Measurements from ENCODE around the gene TEX19. TPM values are rescaled to one million over a fixed set of nuclear protein-coding genes. Genes with fewer than 3 reads are reported as not detected.

The TEX19 gene
- total RNA-seq, 2 donors from 2014 or later = not detected

DNA sequence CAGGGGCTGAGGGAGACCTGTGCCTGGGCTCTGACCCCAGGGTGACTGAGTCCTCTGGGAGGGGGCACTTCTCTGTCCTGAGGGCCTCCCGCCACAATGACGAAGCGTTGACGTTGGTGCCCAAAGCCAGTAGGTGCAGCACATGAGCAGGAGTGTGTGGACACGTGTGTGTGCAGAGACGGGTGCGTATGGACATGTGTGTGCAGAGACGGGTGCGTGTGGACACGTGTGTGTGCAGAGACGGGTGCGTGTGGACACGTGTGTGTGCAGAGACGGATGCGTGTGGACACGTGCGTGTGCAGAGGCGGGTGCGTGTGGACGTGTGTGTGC, 40.9 kb upstream of the TEX19 start:
- H3K36me3 Mint-ChIP-seq = no peaks in the 10 kb centered on the region
- no peak overlapping the region for H3K4me3 Mint-ChIP-seq
- no peak for ATAC-seq
- peaks cover 17 to 22% of the 10 kb centered on the region in 2 donors for H3K4me1 Mint-ChIP-seq (ENCODE audit: low read depth in 2 of 2)
- H3K9me3 Mint-ChIP-seq = no peaks in the 10 kb centered on the region
- H3K27ac Mint-ChIP-seq = no peak overlapping the region
- no peaks in the 10 kb centered on the region for H3K27me3 Mint-ChIP-seq
- no peak for DNase-seq (ENCODE audit: low spot score)

DNA sequence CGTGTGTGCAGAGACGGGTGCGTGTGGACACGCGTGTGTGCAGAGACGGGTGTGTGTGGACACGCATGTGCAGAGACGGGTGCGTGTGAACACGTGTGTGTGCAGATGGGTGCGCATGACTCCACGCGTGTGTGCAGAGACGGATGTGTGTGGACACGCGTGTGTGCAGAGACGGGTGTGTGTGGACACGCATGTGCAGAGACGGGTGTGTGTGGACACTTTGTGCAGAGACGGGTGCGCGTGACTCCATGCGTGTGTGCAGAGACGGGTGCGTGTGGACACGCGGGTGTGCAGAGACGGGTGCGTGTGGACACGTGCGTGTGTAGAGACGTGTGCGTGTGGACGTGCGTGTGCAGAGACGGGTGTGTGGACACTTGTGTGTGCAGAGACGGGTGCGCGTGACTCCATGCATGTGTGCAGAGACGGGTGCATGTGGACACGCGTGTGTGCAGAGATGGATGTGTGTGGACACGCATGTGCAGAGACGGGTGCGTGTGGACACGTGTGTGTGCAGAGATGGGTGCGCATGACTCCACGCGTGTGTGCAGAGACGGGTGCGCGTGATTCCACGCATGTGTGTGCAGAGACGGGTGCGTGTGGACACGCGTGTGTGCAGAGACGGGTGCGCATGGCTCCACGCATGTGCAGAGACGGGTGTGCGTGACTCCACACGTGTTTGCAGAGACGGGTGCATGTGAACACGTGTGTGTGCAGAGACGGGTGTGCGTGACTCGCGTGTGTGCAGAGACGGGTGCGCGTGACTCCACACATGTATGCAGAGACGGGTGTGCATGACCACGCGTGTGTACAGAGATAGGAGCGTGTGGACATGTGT, 40.1 kb upstream of the TEX19 start:
- ATAC-seq (no peak), DNase-seq (ENCODE audit: low spot score) (no peak)
- H3K27ac Mint-ChIP-seq = no peak overlapping the region
- H3K9me3 Mint-ChIP-seq = no peaks in the 10 kb centered on the region
- no peaks in the 10 kb centered on the region for H3K27me3 Mint-ChIP-seq
- no peak overlapping the region for H3K4me3 Mint-ChIP-seq
- no peaks in the 10 kb centered on the region for H3K36me3 Mint-ChIP-seq
- peaks cover 17 to 18% of the 10 kb centered on the region in 2 donors for H3K4me1 Mint-ChIP-seq (ENCODE audit: low read depth in 2 of 2)

DNA sequence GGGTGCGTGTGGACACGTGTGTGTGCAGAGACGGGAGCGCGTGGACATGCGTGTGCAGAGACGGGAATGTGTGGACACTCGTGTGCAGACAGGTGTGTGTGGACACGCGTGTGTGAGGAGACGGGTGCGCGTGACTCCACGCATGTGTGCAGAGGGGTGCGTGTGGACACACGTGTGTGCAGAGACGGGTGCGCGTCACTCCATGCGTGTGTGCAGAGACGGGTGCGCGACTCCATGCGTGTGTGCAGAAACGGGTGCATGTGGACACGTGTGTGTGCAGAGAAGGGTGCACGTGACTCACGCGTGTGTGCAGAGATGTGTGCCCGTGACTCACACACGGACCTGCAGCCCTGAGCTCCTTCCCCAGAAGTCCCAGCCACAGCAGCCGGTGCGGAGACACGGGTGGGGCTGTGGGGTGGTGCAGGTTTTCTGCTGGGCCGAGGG, 39.4 kb upstream of the TEX19 start:
- Mint-ChIP-seq H3K4me1 (ENCODE audit: low read depth in 2 of 2) (peaks cover 17 to 18% of the 10 kb centered on the region in 2 donors), H3K27me3 (no peaks in the 10 kb centered on the region), H3K4me3 (no peak overlapping the region), H3K27ac (no peak overlapping the region), H3K9me3 (no peaks in the 10 kb centered on the region), H3K36me3 (no peaks in the 10 kb centered on the region)
- DNase-seq (ENCODE audit: low spot score) (no peak), ATAC-seq (no peak)

DNA sequence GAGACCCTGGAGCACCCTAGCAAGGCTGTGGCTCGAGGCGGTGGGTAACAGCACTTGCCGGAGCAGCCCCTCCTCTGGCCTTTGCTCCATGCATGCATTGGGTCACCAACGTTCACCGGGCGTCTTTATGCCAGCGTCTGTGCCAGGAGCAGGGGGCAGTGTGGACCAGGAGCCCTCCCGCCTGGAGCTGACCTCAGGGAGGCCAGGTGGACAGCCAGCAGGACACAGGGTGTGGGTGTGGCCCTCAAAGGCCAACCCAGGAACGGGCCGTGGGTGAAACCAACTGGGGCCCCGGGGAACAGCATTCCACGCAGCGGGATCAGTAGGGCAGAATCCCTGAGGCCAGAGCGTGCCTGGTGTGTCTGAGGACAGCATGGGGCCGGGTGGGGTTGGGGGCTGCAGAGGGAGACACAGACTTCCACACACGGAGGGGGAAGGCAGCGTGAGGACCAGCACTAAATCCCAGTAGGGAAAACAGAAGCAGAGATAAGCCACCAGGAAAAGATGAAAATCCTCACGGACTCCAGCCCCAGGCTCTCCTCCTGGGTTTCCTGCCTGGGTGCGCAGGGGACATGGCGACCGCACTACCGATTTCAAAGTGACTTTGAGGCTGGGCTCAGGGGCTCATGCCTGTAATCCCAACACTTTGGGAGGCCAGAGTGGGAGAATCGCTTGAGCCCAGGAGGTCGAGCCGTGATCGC, 38.8 kb upstream of the TEX19 start:
- no peaks in the 10 kb centered on the region for H3K36me3 Mint-ChIP-seq
- H3K27ac Mint-ChIP-seq = no peak overlapping the region
- H3K4me1 Mint-ChIP-seq (ENCODE audit: low read depth in 2 of 2) = peaks cover 17 to 21% of the 10 kb centered on the region in 2 donors
- DNase-seq (ENCODE audit: low spot score) (no peak), ATAC-seq (no peak)
- H3K9me3 Mint-ChIP-seq = no peaks in the 10 kb centered on the region
- no peaks in the 10 kb centered on the region for H3K27me3 Mint-ChIP-seq
- H3K4me3 Mint-ChIP-seq = peak overlapping the region; percentile 41

DNA sequence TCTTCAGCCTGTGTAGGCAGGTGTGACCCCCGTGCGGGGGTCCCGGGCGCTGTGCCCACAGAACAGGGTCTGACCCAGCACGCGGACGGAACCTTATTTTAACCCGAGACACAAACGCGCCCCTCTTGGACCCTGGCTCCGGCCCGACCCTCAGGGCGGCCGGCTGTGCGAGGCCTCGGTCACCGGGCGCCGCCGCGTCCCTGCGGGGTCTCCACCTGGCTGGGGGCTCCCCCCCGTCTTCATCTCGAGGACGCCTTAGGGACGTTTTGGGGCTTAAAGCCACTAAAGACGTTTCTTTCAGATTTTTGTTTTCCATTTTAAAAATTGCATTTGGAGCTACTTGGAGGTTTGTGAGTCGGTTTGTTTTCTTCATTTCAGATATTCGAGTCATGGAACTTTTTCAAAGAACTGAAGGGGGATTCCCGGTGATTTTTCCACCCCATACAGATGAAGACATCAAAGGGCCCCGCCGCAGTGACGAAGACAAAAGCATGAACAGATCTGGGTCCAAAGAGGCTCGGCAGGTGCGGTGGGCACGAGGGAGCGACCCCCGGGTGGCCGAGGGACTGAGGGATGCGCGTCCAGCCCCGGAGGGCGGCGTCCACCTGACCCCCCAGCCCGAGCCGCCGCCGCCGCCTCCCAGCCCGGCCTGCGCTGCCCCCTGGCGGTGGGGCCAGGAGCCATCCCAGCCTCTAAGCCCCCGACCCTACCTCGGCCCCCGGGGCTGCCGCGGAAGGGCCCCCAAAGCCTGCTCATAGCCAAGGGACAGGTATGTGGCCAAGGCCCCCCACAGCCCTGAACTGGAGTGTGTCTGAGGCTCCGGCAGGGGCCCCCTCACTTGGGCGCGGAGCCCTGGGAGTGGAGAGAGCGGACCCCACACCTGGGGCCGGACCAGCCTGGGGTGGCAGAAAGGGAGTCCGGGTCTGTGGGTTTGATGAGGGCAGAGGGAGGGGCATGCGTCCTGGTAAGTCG, 37.8 kb upstream of the TEX19 start:
- Mint-ChIP-seq H3K4me3 (peak overlapping the region; percentile 74), H3K27me3 (no peaks in the 10 kb centered on the region), H3K27ac (no peak overlapping the region), H3K9me3 (no peaks in the 10 kb centered on the region), H3K4me1 (ENCODE audit: low read depth in 2 of 2) (peaks cover 10 to 13% of the 10 kb centered on the region in 2 donors), H3K36me3 (no peaks in the 10 kb centered on the region)
- DNase-seq (ENCODE audit: low spot score) (no peak), ATAC-seq (peak; percentile 66 to 78)

DNA sequence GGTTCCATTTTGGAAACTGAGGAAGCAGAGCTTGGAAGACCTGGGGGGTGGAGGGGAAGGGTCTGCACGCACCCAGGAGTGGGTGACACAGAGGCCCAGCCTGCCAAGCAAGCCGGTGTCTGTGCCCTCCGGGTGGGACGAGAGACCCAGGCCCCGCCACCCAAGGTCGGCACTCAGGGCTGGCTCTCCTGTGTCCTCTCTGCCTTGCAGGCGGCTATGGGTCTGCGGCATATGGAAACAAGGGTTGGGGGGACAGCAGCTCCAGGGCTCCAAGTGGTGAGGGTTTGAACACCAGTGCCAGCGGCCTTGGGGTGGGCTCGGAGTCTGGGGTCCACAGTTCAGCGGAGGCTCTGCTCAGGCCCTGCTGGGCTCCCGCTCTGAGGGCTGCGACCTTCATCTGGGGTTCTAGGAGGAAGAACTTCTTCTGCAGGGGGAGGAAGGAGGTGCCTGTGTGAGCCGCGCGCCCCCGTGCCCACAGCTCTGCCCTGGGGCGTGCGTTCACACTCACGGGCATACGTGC, 37.0 kb upstream of the TEX19 start:
- H3K27ac Mint-ChIP-seq = peak overlapping the region in 1 of 2 donors; percentile 29
- peaks cover 9 to 10% of the 10 kb centered on the region in 2 donors for H3K4me1 Mint-ChIP-seq (ENCODE audit: low read depth in 2 of 2)
- H3K9me3 Mint-ChIP-seq = no peaks in the 10 kb centered on the region
- no peak for ATAC-seq
- no peaks in the 10 kb centered on the region for H3K27me3 Mint-ChIP-seq
- DNase-seq (ENCODE audit: low spot score) = no peak
- no peaks in the 10 kb centered on the region for H3K36me3 Mint-ChIP-seq
- no peak overlapping the region for H3K4me3 Mint-ChIP-seq

DNA sequence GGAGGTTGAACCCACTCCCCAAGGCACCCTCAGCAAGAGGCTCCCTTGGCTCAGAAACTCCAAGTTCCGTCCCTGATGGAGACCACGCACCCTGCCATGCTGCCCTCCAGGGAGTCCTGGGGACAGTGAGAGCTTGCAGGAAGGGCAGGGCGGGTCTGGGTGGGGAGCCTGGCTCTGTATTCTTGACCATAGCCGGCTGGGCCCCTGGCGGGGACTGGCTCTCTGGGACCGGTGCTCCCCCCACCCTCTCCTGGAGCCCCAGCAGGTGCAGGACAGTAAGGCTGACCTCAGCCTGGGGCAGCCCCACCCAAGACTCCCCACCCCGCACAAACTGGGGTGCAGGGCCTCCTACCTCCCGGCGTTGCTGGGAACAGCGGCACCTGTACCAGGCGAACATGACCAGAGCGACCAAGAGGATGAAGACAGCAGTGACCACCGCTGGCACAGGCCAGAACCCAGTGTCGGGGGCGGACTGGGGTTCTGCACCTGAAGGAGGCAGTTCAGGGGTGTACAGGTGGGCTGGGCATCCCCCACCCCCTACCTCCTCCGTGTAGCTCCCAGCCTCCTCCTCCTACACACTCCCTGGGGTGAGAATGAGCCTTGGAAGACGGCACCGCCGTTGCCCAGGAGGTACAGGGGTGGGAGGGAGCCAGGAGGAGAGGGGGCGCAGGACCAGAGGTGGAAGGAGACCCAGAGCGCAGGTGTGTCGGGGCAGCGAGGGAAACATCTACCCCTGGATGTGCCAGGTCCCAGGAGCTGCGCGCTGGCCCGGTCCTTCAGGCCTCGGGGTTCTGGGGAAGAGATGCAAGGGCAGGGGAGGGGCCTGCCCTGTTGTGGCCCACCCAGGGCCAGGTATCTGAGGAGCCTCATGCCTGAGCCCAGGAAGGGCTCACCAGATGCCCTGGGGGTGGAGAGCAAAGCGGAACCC, 36.3 kb upstream of the TEX19 start:
- Mint-ChIP-seq H3K4me3 (no peak overlapping the region), H3K4me1 (ENCODE audit: low read depth in 2 of 2) (peaks cover 5 to 6% of the 10 kb centered on the region in 2 donors), H3K36me3 (no peaks in the 10 kb centered on the region), H3K27ac (peak overlapping the region in 1 of 2 donors; percentile 29), H3K9me3 (no peaks in the 10 kb centered on the region), H3K27me3 (no peaks in the 10 kb centered on the region)
- DNase-seq (ENCODE audit: low spot score) (no peak), ATAC-seq (no peak)

DNA sequence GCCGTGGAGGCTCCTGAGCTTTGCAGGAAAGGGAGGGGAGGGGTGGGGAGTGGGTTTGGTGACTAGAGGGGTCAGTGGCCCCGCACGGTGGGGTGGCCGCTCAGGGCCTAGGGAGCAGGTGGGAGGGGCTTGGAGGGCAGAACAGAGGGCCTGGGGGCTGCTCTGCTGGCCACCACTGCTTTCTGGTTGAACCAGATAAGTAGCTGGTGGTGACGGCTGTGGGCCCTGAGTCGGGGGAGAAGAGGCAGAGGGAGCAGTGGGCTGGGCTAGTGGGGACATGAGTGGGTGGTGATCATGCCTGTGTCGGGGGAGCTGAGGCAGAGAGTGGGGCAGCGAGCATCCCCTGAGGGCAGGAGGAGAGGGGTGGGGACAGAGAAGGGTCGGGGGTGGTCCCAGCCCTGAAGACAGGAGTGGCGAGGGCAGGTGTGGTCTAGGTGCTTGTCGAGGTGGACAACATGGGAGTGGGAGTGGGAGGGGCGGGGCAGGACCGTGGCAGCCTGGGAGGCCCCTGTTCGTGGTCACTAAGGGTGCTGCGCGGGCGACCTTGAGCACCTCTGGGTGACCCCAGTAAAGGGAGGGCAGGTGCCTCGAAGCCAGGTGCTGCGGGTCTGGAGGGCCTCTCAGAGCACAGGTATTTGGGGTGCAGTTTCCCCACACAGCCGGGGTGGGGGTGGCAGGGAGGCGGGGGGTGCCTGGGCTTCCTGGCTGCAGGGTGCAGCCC, 35.4 kb upstream of the TEX19 start:
- H3K27ac Mint-ChIP-seq = no peak overlapping the region
- no peak for ATAC-seq

DNA sequence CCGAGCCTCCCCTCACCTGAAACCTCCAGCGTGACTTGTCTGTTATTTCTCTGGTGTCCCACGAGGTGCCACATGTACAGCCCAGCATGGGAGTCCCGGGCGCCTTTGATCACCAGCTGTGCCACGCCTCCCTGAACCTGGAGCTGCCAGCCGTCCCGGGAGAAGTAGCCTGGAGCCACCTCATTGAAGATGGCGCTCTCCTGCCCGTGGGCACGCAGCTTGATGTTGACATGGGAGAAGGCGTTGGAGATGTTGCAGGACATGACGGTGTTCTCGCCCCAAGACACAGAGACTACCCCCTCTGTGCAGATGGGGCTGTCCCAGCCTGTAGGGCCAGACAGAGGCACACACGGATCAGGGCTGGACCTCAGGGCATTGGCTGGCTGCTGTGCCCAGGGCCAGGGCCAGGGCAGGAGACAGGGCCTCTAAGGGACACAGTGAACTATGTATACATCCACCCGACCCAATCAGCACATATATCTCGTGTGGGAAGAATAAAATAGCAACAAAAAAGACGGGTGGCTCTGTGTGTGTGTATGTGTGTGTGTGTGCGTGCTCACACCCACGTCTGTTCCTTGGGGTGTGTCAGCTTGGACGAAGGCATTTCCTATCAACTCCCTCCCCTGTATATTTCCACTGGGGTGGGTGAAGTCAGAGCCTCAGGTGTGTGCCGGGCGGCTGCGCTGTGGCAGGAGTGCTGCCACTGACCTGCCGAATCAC, 34.3 kb upstream of the TEX19 start:
- H3K4me1 Mint-ChIP-seq (ENCODE audit: low read depth in 2 of 2) = peaks cover 5 to 6% of the 10 kb centered on the region in 2 donors
- H3K27ac Mint-ChIP-seq = no peak overlapping the region
- ATAC-seq = no peak
- H3K27me3 Mint-ChIP-seq = no peaks in the 10 kb centered on the region
- H3K36me3 Mint-ChIP-seq = no peaks in the 10 kb centered on the region
- no peak overlapping the region for H3K4me3 Mint-ChIP-seq
- no peak for DNase-seq (ENCODE audit: low spot score)
- no peaks in the 10 kb centered on the region for H3K9me3 Mint-ChIP-seq

More for the DNA sequence above, 35.4 kb upstream of the TEX19 start:
- no peaks in the 10 kb centered on the region for H3K9me3 Mint-ChIP-seq
- no peak for DNase-seq (ENCODE audit: low spot score)
- no peak overlapping the region for H3K4me3 Mint-ChIP-seq
- H3K27me3 Mint-ChIP-seq = no peaks in the 10 kb centered on the region
- peaks cover 5 to 6% of the 10 kb centered on the region in 2 donors for H3K4me1 Mint-ChIP-seq (ENCODE audit: low read depth in 2 of 2)
- H3K36me3 Mint-ChIP-seq = no peaks in the 10 kb centered on the region

DNA sequence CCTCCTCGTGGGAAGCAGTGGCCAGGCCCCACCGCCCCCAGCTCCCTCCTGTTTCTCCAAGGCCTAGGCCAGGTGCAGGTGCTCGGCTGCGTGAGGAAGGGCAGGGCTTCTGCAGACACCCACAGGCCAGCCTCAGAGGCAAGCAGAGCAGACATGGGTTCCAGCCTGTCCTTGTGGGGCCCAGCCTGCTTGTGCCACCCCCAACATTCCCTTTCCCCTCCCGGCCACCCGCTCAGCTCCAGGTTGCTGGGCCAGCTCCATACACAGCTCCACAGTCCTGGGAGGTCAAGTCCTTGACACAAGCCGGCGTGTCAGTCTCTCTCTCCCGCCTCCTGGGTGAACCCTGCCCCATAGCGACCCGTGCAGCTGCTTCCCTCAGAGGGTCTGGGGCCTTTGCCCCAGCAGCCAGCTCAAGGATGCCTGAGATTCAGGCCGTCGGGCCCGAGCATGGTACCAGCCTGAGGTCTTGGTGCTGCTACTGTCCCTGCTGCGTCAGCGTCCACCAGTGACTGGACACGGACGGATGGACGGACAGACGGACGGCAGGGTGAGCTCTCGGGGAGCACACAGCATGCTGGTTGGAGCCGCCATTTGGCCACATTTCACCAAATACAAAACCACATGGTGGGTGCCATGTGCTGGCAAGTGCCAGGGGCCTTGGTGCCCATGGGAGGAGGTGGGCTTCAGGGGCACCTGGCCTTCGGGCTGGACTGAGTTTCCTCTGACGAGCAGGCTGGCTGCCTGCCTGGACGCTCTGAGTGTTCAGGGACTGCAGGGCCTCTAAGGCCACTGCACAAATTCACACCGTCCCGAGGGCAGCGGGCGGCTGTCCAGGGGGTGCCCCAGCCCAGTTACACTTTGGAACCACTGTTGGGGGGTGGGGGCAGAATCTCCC, 33.5 kb upstream of the TEX19 start:
- Mint-ChIP-seq H3K27me3 (no peaks in the 10 kb centered on the region), H3K4me3 (no peak overlapping the region), H3K4me1 (ENCODE audit: low read depth in 2 of 2) (peaks cover 5 to 6% of the 10 kb centered on the region in 2 donors), H3K36me3 (no peaks in the 10 kb centered on the region), H3K9me3 (no peaks in the 10 kb centered on the region), H3K27ac (no peak overlapping the region)
- ATAC-seq (no peak), DNase-seq (ENCODE audit: low spot score) (no peak)

DNA sequence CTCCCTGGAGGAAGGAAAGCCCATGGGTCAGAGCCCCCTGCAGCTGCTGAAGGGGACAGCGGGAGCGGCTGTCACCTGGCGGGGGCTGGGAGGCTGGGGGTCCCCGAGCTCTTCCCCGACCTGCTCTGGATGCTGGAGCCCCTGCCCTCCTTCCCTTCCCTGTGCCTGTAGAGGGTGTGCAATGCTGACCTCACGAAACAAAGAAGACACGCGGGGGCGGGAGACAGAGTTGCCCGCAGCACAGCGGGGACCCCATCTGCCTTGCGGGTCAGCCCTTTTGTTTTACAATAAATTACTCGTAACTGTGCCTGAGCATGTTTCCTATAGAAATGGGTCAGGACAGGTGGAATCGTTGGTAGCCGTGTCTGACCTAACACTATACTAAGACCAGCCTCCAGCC, 31.8 kb upstream of the TEX19 start:
- DNase-seq (ENCODE audit: low spot score) (no peak), ATAC-seq (no peak)
- no peak overlapping the region for H3K27ac Mint-ChIP-seq
- H3K4me3 Mint-ChIP-seq = no peak overlapping the region
- no peaks in the 10 kb centered on the region for H3K36me3 Mint-ChIP-seq
- H3K27me3 Mint-ChIP-seq = no peaks in the 10 kb centered on the region
- peaks cover 0 to 3% of the 10 kb centered on the region in 2 donors for H3K4me1 Mint-ChIP-seq (ENCODE audit: low read depth in 2 of 2)
- H3K9me3 Mint-ChIP-seq = no peaks in the 10 kb centered on the region

Measured in natural killer cell treated with Interleukin-12 subunit alpha and Interleukin-12 subunit beta and Interleukin-15 and Interleukin-18, amount 100 ng/mL, for 72 hours (primary cell).